SHP77 (cell line): Measurements from ENCODE around the gene SEC61B.

ENCODE experiments used
- DNase-seq, 2 experiments: peaks; one replicate each; lab custom pipeline; 2025; lab: John Stamatoyannopoulos, UW

SEC61B gene

DNA sequence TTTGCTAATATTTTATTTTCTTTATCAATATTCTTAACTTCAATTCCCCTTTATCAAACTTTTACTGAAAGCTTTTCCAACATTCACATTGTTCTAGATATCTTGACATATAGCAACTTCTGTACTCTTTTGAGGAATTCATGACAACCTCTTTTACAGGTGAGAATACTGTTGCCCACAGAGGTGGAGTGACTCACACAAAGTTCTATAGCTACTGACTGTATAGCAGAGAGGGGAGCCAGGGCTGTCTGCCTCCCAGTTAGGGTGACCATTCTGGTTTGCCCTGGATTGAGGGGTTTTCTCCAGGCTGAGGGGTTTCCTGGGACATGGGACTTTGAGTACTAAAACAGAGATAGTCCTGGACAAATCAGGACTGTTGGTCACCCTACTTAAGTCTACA, 16.2 kb downstream of the SEC61B start:
- no peak for DNase-seq

DNA sequence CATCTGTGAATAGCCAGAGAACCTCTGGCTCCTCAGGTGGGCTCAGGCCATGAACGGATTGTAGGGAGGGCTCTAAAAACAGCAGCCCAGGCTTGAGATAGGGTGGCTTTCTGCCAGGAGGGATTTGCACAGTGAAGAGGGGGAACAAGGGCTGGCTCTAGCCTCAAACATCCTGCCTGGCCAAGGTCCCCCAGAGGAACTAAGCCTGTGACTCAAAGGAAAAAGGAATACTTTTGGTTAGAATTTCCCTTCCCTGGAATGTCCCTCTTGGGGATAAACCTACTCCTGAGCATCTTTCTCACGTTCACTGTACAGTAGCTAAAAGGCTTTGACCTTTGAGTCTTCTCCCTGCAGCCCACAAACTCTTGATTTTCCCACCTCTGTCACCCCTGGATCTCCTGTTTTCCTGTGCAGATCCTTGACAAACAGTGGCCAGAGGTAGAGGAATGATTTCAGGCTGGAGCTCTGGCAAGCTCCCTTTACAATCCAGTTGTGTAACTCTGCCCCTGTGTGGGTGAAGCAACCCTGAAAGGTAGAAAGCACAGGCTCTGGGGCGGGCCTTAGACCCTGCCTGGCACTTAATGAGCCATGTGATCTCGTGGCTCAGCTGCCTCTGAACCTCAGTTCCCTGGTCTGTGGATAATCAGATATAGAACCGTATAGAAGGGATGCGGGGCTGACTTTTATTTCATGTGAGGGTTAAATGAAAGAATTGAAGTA, 17.4 kb downstream of the SEC61B start:
- no peak for DNase-seq

DNA sequence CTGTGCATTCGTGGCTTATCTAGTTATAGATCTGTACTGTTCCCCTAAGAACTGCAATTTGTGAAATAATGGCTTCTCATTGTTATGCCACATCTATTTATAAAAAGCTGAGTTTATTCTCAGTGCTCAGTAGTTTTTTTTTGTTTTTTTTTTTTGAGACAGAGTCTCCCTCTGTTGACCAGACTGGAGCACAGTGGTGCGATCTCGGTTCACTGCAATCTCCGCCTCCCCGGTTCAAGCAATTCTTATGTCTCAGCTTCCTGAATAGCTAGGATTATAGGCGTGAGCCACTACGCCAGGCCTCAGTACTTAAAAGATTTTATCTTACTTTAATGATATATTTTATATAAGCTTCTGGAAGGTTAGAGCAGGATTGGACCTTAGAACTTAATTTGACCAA, 19.0 kb downstream of the SEC61B start:
- no peak for DNase-seq

DNA sequence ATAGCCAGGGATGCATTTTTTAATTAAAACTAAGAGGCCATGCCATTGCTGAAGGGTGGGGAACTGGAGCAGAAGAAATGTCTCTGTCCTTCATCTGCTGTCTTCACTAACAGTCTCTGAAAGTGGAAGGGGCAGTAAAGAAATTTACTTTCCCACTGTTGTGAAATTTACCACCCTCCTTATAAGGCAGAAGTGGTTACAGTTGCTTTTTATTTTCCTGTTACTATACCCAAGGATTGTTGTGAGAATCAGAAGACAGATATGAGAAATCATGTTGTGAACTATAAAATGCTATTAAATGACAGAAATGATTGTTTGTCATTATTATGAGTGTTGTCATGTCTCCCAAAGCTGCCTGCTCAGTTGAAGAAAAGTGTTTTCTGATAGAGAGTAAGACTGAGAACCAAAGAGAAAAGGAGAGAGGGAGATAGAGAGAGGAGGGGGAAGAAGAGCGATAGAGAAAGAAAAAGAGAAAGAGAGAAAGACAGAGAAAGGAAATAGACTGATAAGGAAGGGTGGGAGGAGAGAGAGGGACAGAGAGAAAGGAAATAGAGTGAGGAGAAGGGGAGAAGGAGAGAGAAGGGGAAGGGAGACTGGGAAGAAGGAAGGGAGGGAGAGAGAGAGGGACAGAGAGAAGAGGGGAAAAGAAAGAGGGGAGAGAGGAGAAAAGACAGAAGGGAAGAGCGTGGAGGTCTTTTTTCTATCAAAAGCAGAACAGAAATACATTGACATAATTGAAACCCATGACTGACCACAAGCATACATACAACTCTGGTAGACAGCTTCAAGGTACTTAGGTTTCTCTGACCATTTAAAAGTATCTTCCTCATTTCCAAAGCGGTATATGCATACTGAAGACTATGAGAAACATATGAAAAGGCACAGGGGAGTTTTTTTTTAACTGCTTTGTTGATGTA, 22.5 kb downstream of the SEC61B start:
- DNase-seq: no peak

DNA sequence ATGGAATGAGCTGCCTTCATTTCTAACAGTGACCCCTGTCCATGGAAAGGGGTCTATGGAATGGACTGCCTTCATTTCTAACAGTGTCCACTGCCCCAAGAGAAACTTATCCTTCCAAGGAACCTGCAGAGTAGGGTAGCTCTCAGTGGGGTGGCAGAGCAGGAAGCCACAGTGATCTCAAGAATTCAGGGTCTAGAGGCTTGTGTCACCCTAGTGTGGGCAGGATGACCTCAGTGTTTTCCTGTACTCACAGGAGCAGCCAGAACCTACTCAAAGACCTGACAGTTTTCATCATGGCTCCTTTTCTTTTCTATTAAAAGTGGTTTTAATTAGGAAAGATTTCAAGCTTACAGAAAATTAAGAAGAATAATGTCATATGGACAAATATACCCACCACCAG, 27.5 kb downstream of the SEC61B start:
- DNase-seq: no peak

DNA sequence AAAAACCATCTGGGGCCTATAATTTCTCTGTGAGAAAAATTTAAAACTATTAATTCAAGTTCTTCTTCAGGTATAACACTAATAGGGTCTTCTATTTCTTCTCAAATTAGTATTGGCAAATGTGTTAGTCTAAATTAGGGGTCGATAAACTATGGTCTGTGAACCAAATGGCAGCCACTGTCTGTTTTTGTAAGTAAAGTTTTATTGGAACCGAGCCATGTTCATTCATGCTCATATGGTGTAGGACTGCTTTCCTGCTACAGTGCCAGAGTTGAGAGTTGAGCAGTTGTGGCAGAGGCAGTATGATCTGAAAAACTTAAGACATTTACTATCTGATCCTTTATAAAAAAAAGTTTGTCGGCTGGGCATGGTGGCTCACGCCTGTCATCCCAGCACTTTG, 29.1 kb downstream of the SEC61B start:
- DNase-seq: no peak

DNA sequence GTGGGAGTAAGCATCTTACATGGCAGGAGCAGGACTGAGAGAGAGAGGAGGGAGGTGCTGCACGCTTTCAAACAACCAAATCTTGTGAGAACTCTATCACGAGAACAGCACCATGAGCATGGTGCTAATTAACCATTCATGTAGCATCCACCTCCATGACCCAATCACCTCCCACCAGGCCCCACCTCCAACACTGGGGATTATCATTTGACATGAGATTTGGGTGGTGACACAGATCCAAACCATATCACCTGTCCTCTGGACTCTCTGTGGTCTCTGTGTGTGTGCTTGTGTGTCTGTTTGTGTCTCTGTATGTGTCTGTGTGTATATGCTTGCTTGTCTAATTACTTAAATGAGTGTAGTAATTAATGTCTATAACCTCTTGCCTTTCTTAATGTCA, 31.1 kb downstream of the SEC61B start:
- DNase-seq: no peak

DNA sequence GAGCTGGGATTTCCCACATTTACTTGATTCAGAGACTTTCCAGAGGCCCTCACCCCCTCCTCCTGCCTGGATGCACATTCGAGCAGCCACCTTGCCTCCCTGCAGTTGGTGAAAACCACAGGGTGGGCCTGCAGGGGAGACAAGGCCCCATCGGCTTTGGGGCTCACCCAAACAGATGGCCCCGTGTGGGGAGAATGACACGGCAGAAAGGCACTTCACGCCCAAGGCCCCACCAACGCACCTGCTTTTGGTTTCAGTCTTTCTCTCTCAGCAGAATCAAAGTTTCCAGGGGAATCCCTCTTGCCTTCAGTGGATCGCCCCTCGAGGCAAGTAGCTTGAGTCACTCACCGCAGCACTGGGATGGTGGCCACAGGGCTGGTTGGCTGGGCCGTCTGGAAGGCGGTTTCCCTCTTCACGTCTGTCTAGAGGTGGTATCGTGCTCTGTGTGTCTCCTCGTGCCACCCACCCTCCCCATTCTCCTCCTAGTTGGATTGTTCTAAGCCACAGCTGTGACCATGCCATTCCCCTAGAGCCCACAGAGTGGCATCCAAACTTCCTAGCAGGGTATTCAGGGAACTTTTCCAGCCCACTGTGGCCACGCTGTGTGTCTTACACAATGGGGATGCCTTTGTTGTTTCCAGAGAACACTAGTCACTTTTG, 31.8 kb downstream of the SEC61B start:
- no peak for DNase-seq

DNA sequence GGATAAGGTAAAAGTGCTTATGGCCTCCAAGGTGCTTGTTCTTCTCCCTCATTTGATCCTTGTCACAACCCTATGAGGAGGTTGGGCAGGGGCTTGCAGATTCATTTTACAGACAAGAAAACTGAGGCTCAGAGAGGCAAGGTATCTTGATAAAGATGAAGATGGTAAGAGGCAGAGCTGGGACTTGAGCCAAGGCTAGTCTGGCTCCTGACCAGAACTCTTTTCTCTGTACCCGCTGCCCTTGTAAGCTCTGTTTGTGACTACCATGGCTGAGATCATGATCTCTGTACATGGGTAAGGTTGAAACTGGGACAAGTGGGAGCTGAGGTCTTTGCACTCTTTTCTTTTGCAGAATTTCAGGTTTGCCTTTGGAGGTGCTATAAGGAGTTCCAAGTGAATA, 33.6 kb downstream of the SEC61B start:
- no peak for DNase-seq

DNA sequence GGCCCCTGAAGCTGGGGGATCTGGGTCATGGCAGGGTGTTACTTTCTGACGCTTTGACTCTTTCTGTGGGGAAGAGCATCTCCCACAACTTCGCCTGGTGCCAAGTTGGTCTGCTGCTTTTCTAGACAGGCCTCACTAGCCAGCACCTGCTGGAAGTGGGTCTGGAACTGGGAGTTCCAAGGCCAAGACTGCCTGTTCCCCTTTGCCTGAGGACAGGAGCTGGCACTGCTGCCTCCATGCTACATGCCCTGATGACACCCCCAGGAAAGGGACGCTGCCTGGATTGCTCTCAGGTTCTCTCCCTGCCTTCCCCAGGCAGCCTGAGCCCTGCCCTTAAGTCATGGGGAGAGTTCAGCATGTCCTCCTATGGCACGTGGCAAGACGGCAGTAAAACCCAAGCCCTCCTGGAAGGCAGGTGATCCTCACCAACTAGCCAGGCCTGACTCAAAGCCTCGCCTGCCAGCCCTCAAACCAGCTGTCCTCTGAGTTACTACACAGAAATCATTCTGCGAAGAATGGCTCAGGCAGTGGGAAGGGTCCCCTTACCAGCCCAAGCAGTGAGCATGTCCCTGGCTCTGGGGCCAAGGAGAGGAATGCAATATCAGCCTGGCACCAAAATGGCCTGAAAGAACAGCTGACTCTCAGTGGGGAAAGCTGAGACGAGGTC, 35.8 kb downstream of the SEC61B start:
- DNase-seq: no peak

DNA sequence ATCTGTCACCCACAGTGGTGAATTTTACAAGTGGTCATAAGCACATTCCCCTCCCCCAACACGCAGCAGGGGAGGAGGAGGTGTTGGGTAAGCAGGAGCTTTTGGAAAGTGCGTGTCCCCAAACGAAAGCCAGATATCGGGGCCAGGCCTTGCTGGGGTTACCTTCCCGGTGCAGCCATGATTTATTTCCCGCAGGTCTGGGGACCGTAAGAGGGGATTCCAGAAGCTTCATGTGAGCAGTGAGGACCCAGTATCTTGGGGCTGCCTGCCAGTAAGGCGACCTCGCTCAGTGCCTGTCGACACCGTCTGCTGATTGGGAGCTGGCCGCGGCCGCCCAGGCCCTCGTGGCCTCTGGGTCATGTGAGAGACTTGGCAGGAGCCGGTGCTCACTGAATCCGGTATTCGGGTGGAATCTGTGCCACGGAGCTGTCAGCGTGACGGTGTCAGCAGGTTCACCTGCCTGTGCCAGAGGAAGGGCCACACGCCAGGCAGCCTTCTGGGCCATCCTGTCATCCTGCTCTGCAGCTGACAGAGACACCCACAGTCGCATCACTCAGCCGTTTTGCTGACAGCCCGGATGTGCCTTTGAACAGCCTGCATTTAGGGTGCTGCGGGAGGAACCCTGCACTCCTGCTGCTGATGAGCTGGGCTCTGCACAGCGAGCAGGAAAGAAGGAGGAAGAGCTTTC, 37.3 kb downstream of the SEC61B start:
- DNase-seq: peak; percentile 28 to 43

DNA sequence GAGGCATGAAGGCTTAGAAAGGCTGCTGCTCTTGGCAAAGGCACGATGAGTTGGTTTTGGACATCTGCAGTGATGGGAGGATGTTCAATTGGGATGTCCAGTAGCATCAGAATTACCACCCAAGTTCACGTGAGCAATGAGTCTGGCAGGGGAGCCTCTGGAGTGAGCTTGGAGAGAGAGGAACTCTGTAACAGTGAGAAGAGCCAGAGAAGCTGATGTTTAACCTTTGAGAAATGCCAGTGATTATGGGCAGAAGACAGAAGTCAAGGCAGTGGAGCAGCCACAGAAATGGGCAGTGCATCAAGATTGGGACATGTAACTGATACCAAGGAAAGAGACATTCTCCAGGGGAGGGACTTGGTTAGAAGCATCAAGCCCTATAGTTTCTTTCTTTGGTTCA, 39.8 kb downstream of the SEC61B start:
- DNase-seq: no peak

DNA sequence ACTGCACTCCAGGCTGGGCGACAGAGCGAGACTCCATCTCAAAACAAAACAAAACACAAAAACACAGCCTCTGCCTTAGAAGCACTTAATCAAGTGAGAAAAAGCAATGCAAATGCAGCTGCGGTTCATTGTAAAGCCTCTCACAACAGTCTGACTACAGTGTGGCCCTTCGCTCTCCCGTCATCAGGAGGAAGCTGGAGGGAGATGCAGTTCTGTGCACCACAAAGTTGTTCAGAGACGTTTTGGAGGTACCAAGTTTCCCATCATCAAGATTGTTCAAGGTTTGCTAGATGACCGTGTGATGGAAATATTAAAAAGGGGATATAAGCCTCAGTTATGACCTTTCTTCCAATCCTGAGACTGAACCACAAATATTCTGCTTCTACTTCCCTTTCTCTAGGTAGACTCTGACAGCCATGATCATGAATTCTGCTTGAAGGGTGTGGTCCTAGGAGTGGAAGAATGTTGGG, 40.9 kb downstream of the SEC61B start:
- no peak for DNase-seq

DNA sequence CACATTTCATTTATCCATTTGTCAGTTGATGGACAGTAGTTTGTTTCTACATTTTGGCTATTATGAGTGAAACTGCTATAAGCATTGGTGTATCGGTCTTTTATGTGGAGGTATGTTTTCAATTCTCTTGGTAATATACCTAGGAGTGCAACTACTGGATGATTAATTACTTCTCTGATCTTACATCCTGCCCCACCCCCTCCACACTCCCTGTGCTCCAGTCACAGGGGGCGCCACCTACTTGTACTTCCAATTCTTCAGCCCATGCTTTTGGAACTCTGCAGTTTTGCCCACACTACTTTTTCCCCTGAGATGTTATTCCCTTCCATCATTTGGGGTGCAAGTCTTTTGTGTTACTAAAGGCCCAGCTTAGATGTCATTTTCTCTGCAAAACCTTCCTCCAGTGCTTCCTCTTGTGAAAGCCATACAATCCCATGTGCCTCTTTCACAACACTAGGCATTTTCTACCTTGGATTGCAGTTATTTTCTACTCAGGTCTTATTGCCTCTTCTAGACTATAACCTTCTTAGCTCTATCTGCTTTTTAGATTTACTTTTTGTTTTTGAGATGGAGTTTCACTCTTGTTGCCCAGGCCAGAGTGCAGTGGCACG, 42.1 kb downstream of the SEC61B start:
- DNase-seq: no peak

DNA sequence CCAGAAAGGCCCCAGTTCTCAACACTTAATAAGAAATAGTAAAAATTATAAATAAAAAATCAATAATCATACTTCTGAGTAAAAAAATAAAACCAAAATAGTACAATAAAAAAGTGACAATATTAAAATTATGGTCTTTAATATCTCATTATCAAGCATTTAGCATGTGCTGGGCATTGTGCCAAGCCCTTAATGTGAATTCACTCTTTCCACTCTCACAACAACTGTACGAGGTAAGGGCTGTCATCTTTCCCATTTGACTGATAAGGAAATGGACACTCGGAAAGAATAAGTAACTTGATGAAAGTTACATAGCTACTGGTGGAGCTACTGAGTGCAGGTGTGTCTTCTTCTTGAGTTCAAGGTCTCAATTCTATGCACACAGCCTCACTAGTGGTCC, 43.6 kb downstream of the SEC61B start:
- no peak for DNase-seq

DNA sequence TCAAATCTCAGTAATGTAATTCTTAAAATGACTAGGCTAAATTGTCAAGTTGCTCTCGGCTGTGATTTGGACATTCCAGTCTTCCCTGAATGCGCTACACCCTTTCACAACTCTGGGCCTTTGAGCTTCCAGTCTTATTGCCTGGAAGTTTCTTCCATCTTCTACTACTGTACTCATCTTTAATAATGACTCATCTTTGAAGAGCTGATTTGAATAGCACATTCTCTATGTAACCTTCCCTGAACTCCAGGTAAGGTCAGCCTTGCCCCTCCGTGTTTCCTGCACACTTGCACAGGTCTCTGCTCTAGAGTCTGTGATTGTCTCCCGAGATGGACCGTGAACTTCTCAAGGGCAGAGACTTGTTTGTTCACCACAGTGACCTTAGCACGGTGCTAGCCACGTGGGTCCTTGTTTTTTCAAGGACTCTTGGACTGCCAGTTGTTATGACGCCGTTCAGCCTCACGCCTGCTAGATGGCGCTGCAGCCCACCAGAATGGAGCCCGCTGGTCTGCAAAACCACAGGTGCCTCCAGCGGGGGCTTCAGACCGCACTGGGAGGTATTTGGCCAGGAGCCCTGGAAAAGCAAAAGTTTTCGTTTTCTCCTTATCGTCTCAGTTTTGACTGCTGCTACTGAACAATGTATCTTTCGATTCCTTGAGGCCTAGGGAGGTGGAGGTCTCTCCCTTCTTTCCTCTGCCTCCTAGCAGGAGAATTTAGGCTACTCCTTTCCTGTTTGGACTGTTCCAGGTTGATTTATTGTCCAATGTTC, 44.4 kb downstream of the SEC61B start:
- peak; percentile 57 to 64 for DNase-seq

DNA sequence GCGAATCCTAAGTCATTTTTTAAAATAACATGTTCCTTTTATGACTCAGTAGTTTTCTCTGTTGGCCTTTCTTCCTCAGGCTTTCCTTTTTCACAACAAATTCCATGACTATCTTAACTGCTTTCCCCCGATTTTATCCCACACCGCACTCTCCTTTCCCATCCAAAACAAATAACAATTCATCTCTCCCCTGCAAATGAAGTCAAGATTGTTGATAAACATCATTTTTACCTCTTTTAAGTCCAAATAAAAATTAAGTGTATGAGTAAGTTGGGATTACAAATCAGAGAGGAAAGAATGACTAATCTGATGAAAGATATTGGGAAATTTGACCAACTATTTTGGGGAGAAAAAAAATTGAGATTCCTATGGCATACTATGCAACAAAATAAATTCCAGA, 47.3 kb downstream of the SEC61B start:
- no peak for DNase-seq

DNA sequence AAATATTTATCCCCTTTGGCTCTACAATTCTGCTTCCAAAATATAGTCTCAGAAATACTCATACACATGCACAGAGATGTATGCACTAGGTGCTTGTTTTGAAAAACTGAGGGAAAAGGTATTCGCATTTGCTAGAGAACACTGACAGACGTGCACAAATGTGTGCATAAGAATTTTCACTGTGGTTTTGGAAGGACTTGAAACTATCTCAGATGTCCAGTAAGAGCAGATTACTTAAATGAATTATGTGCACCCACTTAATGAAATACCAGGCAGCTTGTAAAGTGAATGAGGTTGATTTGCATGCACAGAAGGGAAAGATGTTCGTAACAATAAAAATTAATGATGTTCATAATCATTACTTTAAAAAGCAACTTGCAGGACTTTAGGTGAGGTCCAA, 48.4 kb downstream of the SEC61B start:
- DNase-seq: no peak

DNA sequence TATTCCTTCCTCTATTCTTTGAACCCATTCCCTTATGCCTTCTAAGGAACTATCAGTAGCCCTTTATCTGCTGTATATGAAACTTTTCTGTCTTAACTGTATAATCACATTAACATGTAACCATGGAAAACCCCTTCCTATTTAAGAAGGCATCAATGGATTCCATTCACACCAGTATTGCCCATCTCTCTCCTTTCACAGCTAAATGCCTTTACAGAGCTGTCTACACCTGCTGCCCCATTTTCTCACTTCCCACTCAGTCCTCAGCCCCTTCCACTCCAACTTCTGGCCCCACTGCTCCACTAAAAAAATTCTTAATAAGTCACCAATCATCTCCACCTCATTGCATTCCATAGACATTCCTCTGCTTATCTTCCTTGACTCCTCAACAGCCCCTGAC, 50.8 kb downstream of the SEC61B start:
- no peak for DNase-seq

DNA sequence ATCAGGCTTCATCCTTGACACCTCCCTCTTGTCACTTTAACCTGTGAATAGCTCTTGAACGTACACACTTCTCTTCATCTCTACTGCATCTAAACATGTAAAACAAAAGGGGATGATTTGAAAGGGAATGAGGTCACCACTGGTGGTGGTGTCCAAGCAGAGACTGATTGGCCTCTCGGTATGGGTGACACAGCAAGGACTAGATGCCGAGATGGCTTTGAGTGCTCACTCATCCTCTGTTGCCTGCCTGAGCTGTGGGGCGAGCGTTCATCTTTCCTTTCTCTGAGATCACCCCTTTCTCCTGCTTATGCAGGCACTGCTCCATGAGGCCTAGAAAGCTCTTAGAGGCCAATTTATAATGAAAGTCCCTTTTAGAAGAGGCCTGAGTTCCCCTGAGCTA, 51.9 kb downstream of the SEC61B start:
- no peak for DNase-seq
